ENCODE measurements around the gene TSPAN17.

DNA sequence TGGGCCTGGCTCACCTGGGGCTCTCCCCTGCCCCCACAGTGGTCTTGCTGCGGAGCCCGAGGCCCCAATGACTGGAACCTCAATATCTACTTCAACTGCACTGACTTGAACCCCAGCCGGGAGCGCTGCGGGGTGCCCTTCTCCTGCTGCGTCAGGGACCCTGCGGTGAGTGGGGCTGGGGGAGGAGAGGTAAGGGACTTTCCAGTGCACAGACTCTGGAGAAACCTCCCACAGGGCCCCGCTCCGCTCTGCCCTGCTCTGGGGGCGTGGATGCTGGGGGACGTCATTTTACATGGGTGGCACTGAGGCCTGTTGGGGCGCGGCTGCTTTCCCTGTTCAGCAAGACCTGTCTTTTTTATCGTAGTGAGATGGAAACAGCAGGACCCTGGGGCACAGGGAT lies 7.6 kb downstream of the TSPAN17 start:
- TF ChIP-seq, protein P1, sequence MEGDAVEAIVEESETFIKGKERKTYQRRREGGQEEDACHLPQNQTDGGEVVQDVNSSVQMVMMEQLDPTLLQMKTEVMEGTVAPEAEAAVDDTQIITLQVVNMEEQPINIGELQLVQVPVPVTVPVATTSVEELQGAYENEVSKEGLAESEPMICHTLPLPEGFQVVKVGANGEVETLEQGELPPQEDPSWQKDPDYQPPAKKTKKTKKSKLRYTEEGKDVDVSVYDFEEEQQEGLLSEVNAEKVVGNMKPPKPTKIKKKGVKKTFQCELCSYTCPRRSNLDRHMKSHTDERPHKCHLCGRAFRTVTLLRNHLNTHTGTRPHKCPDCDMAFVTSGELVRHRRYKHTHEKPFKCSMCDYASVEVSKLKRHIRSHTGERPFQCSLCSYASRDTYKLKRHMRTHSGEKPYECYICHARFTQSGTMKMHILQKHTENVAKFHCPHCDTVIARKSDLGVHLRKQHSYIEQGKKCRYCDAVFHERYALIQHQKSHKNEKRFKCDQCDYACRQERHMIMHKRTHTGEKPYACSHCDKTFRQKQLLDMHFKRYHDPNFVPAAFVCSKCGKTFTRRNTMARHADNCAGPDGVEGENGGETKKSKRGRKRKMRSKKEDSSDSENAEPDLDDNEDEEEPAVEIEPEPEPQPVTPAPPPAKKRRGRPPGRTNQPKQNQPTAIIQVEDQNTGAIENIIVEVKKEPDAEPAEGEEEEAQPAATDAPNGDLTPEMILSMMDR (IDR thresholded peaks at IDR 0.05), result no peak
- no peak for TF ChIP-seq POLR2A (IDR thresholded peaks at IDR 0.05)
